Measurements from ENCODE around the gene VASP. TPM values are rescaled to one million over a fixed set of nuclear protein-coding genes. Genes with fewer than 3 reads are reported as not detected.
A peak's percentile ranks its signal among the peaks of the same experiment; 100 is the strongest.

The VASP gene
- total and polyA plus RNA-seq, 2 of the 13 experiments (the other 11 are each of a cell fraction or from before 2014, with no cell fraction given): 41.8 to 67.1 TPM

DNA sequence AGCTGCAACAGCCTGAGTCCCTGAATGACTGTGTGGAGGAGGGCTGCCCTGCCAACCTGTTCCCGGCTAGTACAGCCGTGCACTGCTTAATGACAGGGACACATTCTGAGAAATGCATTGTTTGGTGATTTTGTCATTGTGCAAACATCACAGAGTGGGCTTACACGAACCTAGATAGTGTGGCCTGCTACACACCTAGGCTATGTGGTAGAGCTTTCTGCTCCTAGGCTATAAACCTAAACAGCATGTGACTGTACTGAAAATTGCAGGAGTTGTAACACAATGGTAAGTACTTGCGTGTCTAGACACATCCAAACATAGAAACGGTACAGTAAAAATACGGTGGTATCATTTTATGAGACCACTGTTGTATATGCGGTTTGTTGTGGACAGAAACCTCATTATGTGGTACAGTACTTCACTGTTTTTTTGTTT, 35.0 kb downstream of the VASP start:
- CTCF ChIA-PET (ENCODE audit: low intra/inter-chr PET ratio, low total read pairs): no interaction called here
- H3K4me3 ChIP-seq (replicated peaks in 1 of 3; ENCODE audit: insufficient read depth in 1 of 3, low read depth in 2 of 3, low read length in 3 of 3): no peak overlapping the region
- H3K9ac ChIP-seq (ENCODE audit: insufficient read depth, low read depth, low read length): no peak overlapping the region
- no peaks in the 10 kb centered on the region for H4K20me1 ChIP-seq (ENCODE audit: insufficient read depth, low read length)
- no peak overlapping the region for H2AFZ ChIP-seq (ENCODE audit: low read length)
- H3K9me3 ChIP-seq (ENCODE audit: low read length): no peaks in the 10 kb centered on the region
- H3K4me2 ChIP-seq (ENCODE audit: low read depth, low read length): 0 out of 2 replicates have a peak overlapping the region, but pooled peaks have one; percentile 2
- no peak overlapping the region for H3K27ac ChIP-seq (ENCODE audit: extremely low read length, insufficient read depth, low read length)
- intact Hi-C loops (cut with micrococcal nuclease; ENCODE audit: unreplicated experiment): no loop called here
- no peaks in the 10 kb centered on the region for H3K79me2 ChIP-seq (ENCODE audit: insufficient read depth, low read length)
- peak; percentile 63 for DNase-seq (ENCODE audit: low spot score)
- no peaks in the 10 kb centered on the region for H3K36me3 ChIP-seq (replicated peaks in 1 of 2; ENCODE audit: control insufficient read depth in 1 of 2, insufficient read depth in 2 of 2, low read length in 2 of 2)
- POLR2A ChIA-PET: no interaction called here
- H3K4me1 ChIP-seq (ENCODE audit: insufficient read depth, low read length): peaks cover 21% of the 10 kb centered on the region
- ATAC-seq: peak; percentile 86
- 41% methylated on average over 5 of the region's 7 CpGs for WGBS (ENCODE audit: low lambda C conversion rate)
- no peaks in the 10 kb centered on the region for H3K27me3 ChIP-seq (ENCODE audit: control insufficient read depth in 1 of 2, insufficient read depth in 2 of 2, low read length in 2 of 2)
- in situ Hi-C loops (cut with HindIII; ENCODE audit: extremely low pct_ligation_motif_present, low pct_unique_long_range_greater_than_20kb): no loop called here
- BruUV-seq (replicated peaks): no TSS peak
- FAIRE-seq: peak; percentile 56
- TF ChIP-seq, protein P1, sequence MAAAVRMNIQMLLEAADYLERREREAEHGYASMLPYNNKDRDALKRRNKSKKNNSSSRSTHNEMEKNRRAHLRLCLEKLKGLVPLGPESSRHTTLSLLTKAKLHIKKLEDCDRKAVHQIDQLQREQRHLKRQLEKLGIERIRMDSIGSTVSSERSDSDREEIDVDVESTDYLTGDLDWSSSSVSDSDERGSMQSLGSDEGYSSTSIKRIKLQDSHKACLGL (CRISPR knock-in tag; IDR thresholded peaks at IDR 0.05): no peak
- TF ChIP-seq FOXA3 (CRISPR knock-in tag; IDR thresholded peaks at IDR 0.05) (peak; percentile 62; the same call in 1 of the 2 replicates), ZSCAN25 (CRISPR knock-in tag; IDR thresholded peaks at IDR 0.05) (no peak), MATR3 (CRISPR knock-in tag; IDR thresholded peaks at IDR 0.05) (no peak), ZNF749 (CRISPR knock-in tag; IDR thresholded peaks at IDR 0.05; ENCODE audit: borderline replicate concordance) (no peak), ZFP82 (CRISPR knock-in tag; IDR thresholded peaks at IDR 0.05; ENCODE audit: borderline replicate concordance) (no peak), FOSL2 (CRISPR knock-in tag; IDR thresholded peaks at IDR 0.05) (peak; percentile 58; the same call in 1 of the 2 replicates), PPARG (CRISPR knock-in tag; conservative IDR thresholded peaks at IDR 0.05) (no peak), ZNF549 (CRISPR knock-in tag; IDR thresholded peaks at IDR 0.05) (no peak), SOX13 (IDR thresholded peaks at IDR 0.05) (no peak), SOX13 (CRISPR knock-in tag; conservative IDR thresholded peaks at IDR 0.05 in 1 of 2, IDR thresholded peaks at IDR 0.05 in 1 of 2) (peak in 1 of 2 experiments; percentile 19; a peak in 1 of 4 replicates), NFIC (IDR thresholded peaks at IDR 0.05; ENCODE audit: low read length) (no peak), U2AF1 (optimal IDR thresholded peaks at IDR 0.05; ENCODE audit: low read depth, low read length) (no peak), GATAD2A (CRISPR knock-in tag; IDR thresholded peaks at IDR 0.05) (0 out of 2 replicates have a peak, but pooled peaks have one; percentile 26)
- TF ChIP-seq, protein P2, sequence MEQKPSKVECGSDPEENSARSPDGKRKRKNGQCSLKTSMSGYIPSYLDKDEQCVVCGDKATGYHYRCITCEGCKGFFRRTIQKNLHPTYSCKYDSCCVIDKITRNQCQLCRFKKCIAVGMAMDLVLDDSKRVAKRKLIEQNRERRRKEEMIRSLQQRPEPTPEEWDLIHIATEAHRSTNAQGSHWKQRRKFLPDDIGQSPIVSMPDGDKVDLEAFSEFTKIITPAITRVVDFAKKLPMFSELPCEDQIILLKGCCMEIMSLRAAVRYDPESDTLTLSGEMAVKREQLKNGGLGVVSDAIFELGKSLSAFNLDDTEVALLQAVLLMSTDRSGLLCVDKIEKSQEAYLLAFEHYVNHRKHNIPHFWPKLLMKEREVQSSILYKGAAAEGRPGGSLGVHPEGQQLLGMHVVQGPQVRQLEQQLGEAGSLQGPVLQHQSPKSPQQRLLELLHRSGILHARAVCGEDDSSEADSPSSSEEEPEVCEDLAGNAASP (CRISPR knock-in tag; IDR thresholded peaks at IDR 0.05; ENCODE audit: borderline replicate concordance): no peak
- TF ChIP-seq, protein P3, sequence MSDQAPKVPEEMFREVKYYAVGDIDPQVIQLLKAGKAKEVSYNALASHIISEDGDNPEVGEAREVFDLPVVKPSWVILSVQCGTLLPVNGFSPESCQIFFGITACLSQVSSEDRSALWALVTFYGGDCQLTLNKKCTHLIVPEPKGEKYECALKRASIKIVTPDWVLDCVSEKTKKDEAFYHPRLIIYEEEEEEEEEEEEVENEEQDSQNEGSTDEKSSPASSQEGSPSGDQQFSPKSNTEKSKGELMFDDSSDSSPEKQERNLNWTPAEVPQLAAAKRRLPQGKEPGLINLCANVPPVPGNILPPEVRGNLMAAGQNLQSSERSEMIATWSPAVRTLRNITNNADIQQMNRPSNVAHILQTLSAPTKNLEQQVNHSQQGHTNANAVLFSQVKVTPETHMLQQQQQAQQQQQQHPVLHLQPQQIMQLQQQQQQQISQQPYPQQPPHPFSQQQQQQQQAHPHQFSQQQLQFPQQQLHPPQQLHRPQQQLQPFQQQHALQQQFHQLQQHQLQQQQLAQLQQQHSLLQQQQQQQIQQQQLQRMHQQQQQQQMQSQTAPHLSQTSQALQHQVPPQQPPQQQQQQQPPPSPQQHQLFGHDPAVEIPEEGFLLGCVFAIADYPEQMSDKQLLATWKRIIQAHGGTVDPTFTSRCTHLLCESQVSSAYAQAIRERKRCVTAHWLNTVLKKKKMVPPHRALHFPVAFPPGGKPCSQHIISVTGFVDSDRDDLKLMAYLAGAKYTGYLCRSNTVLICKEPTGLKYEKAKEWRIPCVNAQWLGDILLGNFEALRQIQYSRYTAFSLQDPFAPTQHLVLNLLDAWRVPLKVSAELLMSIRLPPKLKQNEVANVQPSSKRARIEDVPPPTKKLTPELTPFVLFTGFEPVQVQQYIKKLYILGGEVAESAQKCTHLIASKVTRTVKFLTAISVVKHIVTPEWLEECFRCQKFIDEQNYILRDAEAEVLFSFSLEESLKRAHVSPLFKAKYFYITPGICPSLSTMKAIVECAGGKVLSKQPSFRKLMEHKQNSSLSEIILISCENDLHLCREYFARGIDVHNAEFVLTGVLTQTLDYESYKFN (CRISPR knock-in tag; conservative IDR thresholded peaks at IDR 0.05): no peak
